Breast epithelium (tissue), 4 donors: ENCODE results near the gene URB2. TPM values are rescaled to one million over a fixed set of nuclear protein-coding genes. Genes with fewer than 3 reads are reported as not detected.

Experiments used
- DNase-seq, 2 donors: peaks; one replicate each; pipeline ENCODE4 v3.0.0-alpha.2; 2019; ENCODE audit warnings: low spot score in 2 of 2
- H3K27ac ChIP-seq, 2 donors: fragments of 200-600 bp; sonication (generic) in 1 of 2; one replicate each; pipeline ENCODE4 v1.5.1; 2016 to 2019; ENCODE audit warnings: mild to moderate bottlenecking in 1 of 2
- H3K27me3 ChIP-seq, 2 donors: fragments of 200-600 bp; sonication (generic) in 1 of 2; one replicate each; pipeline versions ENCODE4 v1.5.1 to v1.6.0; 2017 to 2019; ENCODE audit warnings: control low read depth in 1 of 2, mild to moderate bottlenecking in 1 of 2
- H3K36me3 ChIP-seq: fragments of 200-600 bp; one replicate; pipeline ENCODE4 v1.5.1; 2019
- H3K4me1 ChIP-seq, 2 donors: fragments of 200-600 bp; sonication (generic); one replicate each; pipeline ENCODE4 v1.5.1; 2016 to 2019; ENCODE audit warnings: control low read depth in 1 of 2
- H3K4me3 ChIP-seq, 3 donors: fragments of 200-600 bp; sonication (generic); 1 replicate in 2 of 3; 2 replicates in 1 of 3; pipeline ENCODE4 v1.5.1; 2016 to 2019; ENCODE audit warnings: mild to moderate bottlenecking in 3 of 3, moderate library complexity in 2 of 3
- H3K9me3 ChIP-seq, 2 donors: fragments of 200-600 bp; sonication (generic) in 1 of 2; one replicate each; pipeline ENCODE4 v1.5.1; 2016 to 2019; ENCODE audit warnings: control low read depth in 1 of 2
- CTCF ChIP-seq, 3 donors: fragments of 450-650 bp; IDR thresholded peaks; one replicate each; pipeline ENCODE4 v1.5.1; 2016 to 2017; ENCODE audit warnings: antibody characterized with exemption in 3 of 3, mild to moderate bottlenecking in 3 of 3, moderate library complexity in 3 of 3
- POLR2A ChIP-seq: fragments of 450-650 bp; IDR thresholded peaks from one replicate; pipeline ENCODE4 v1.6.1; 2016; ENCODE audit warnings: antibody characterized with exemption, mild to moderate bottlenecking, moderate library complexity
- POLR2AphosphoS5 ChIP-seq, 3 donors: sonication (generic); formaldehyde crosslinking; IDR thresholded peaks; one replicate each; pipeline ENCODE4 v1.6.1; 2017; ENCODE audit warnings: antibody characterized with exemption in 3 of 3
- intact Hi-C: fragments of 100-400 bp; cut with DNase I; formaldehyde crosslinking; loops from one replicate; pipeline ENCODE4 v1.15.1; 2023; ENCODE audit warnings: low total_unique reads
- total RNA-seq, 3 donors: library from RNA; depleted of rRNA; stranded (reverse); fragments of >200 nt; gene quantifications; one replicate each; pipeline ENCODE4 v1.1.0, GENCODE V29; 2016

URB2 gene
- total RNA-seq, 3 donors from 2014 or later = 9.3 to 14.1 (median 12.7) TPM

DNA sequence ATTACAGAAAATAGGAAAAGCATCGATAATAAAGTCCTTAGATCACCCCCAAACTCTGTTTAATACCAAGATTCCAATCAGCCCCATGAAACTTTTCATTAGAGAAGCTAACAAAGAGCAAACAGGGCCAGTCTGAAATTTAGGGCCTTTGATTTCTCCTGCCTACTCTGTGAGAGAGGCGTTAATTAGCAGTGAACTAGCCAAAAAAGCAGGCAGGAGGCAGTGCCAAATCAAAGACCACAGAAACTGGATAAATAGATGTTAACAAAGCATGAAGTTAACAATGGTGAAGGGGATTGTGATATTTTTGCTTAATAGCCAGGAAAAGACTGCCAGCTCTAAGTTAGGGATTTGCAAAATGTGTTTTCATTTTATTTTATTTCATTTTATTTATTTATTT, 11.3 kb upstream of the URB2 start:
- intact Hi-C loops = no loop called here
- TF ChIP-seq POLR2AphosphoS5 (IDR thresholded peaks at IDR 0.05) = no peak
- TF ChIP-seq POLR2A = no peak
- no peak for TF ChIP-seq CTCF (IDR thresholded peaks at IDR 0.05)
- H3K36me3 ChIP-seq = peaks cover 12% of the 10 kb centered on the region
- H3K27me3 ChIP-seq = no peaks in the 10 kb centered on the region
- no peak overlapping the region for H3K4me3 ChIP-seq
- no peaks in the 10 kb centered on the region for H3K9me3 ChIP-seq
- H3K4me1 ChIP-seq = no peaks in the 10 kb centered on the region
- no peak for DNase-seq
- no peak overlapping the region for H3K27ac ChIP-seq

DNA sequence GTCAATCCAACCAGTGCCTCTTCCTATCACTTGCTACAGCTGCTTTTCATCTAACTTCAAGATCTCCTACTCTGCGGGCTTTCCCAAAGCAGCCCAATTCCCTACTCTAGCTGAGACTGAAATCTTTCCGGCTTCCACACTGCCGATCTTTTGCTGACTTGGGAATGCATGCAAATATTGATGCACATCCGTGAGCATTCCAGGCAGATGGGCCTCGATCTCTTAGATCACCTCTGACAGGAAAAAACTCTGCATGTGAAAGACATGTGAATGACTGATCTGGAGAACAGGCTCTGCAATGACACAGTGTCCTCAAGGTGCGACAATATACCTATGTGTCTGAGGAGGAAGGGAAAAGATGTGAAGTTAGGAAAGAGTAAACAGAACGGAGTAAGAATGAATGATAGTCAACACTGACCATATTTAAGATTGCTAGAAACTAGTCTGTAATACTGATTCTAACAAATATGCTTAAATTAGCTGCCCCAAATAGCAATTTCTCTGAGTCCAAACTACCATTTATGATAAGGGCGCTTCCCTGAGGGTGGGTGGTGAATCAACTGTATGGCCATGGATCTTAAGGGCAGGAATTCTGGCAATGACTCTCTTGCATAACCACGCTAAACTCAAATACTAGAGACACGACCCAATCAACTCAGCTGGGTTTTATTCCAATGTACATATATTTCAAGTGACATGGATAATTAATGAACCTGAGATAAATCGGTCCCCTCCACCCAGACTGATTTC, 8.5 kb upstream of the URB2 start:
- TF ChIP-seq CTCF (IDR thresholded peaks at IDR 0.05) (no peak), POLR2A (no peak), POLR2AphosphoS5 (IDR thresholded peaks at IDR 0.05) (no peak)
- Histone ChIP-seq H3K4me1 (no peaks in the 10 kb centered on the region), H3K36me3 (peaks cover 2% of the 10 kb centered on the region), H3K4me3 (no peak overlapping the region), H3K27me3 (no peaks in the 10 kb centered on the region), H3K27ac (no peak overlapping the region), H3K9me3 (no peaks in the 10 kb centered on the region)
- no peak for DNase-seq
- intact Hi-C loops = no loop called here

DNA sequence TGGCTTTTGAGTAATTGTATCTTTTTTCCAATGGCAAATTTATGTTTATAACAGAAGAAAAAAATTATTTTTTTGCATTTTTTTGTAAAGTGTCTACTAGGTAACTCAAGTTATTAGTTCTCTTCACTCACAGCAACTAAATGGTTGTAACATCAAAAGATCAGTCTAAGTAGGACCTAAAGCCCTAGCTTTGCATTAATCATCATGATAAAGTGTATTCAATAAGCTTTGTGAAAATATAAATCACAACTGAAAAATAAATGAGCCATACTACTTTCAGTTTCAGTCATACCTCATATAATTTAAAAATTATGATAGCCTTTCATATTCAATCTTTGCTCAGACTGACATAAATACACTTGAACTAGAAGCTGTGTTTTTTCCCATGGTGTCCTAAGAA, 7.0 kb upstream of the URB2 start:
- intact Hi-C loops = loop anchor here (1.0 kb wide), 1 partner anchor 18 kb away; no protein-coding TSS in a partner anchor
- Histone ChIP-seq H3K36me3 (no peaks in the 10 kb centered on the region), H3K27ac (no peak overlapping the region), H3K4me3 (no peak overlapping the region), H3K27me3 (no peaks in the 10 kb centered on the region), H3K4me1 (peaks cover 0 to 3% of the 10 kb centered on the region in 2 donors), H3K9me3 (no peaks in the 10 kb centered on the region)
- TF ChIP-seq POLR2A (no peak), CTCF (IDR thresholded peaks at IDR 0.05) (no peak), POLR2AphosphoS5 (IDR thresholded peaks at IDR 0.05) (no peak)
- DNase-seq = no peak

GRCh38 chr1:229619614-229620013, 6.4 kb upstream of the URB2 start:
- Histone ChIP-seq H3K27ac (no peak overlapping the region), H3K36me3 (no peaks in the 10 kb centered on the region), H3K4me3 (no peak overlapping the region), H3K9me3 (no peaks in the 10 kb centered on the region), H3K4me1 (peaks cover 0 to 8% of the 10 kb centered on the region in 2 donors), H3K27me3 (no peaks in the 10 kb centered on the region)
- intact Hi-C loops = loop anchor here (1.0 to 10.0 kb wide), 2 partner anchors 18 to 65 kb away; partner anchors contain the start of gene ABCB10
- TF ChIP-seq POLR2A (no peak), CTCF (IDR thresholded peaks at IDR 0.05) (no peak), POLR2AphosphoS5 (IDR thresholded peaks at IDR 0.05) (no peak)
- DNase-seq = no peak

- no peak for TF ChIP-seq POLR2A
- no peak for TF ChIP-seq POLR2AphosphoS5 (IDR thresholded peaks at IDR 0.05)
- no peak for TF ChIP-seq CTCF (IDR thresholded peaks at IDR 0.05)
- Histone ChIP-seq H3K4me1 (peaks cover 0 to 10% of the 10 kb centered on the region in 2 donors), H3K36me3 (no peaks in the 10 kb centered on the region), H3K27ac (no peak overlapping the region), H3K27me3 (no peaks in the 10 kb centered on the region), H3K4me3 (no peak overlapping the region), H3K9me3 (no peaks in the 10 kb centered on the region)
- no peak for DNase-seq
- intact Hi-C loops = loop anchor here (10.0 kb wide), 1 partner anchor 66 kb away; the partner anchor contains the start of gene ABCB10
Measured at GRCh38 chr1:229620876-229621275, 5.2 kb upstream of the URB2 start.
